ENCODE measurements around the gene NRXN3.

Gene NRXN3

GRCh38 chr14:79629411-79630287, 1459.5 kb downstream of the NRXN3 start:
- no peak for DNase-seq

GRCh38 chr14:79630288-79630960, 1460.3 kb downstream of the NRXN3 start:
- no peak for DNase-seq

DNA sequence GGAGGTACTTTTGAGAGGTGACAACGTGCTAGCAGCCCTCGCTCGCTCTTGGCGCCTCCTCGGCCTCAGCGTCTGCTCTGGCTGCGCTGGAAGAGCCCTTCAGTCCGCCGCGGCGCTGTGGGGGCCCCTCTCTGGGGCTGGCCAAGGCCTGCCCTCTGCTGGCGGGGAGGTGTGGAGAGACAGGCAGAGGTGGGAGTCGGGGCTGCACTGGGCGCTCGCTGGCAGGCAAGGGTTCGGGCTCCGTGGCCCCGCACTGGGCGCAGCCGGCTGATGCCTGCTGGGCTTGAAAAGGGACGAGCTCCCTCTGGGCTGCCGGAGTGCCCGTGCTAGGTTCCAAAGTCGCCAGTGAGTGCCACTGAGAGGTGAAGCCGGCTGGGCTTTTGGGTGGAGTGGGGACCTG, 1461.1 kb downstream of the NRXN3 start:
- no peak for DNase-seq

- no peak for DNase-seq
These were observed 1468.6 kb downstream of the NRXN3 start for GRCh38 chr14:79638672-79639266.

DNA sequence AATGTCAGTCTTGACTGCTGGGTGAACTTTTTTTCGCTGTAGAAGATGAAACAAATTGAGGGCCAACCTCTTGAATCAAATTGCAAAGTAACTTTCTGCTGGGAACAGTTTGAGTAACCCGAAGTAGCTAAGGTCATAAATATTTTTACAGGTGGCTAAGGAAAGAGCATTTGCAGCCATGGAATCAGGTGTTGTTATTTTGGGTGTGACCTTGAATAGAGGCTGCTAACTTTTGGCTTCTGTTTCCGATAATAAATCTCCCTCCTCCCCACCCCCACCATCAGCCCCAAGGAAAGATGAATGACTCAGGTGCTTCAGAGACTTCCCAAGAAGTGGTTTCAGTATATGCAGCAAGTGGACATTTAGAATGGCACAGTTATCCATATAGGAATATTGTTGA, 1469.4 kb downstream of the NRXN3 start:
- DNase-seq, result no peak

DNA sequence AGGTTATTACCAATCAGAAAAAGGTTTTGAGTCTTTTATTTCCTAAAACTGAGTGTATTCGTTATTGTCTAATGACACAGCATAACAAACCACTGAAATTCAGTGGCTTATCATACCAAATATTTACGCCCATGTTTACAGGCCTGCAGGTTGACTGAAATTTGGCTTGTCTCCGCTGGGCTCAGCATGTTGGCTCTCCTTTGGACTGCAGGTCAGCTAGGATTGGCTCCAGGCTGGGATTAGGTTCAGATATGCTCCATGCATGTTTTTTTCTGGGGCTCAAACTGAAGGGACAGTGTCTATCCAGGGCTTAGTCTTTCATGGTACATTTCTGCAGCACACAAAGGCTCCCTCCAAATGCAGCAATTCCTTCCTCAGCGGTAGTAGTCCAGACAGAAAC, 1471.2 kb downstream of the NRXN3 start:
- no peak for DNase-seq

- no peak for DNase-seq
These were observed 1473.0 kb downstream of the NRXN3 start for GRCh38 chr14:79643132-79643531.

- DNase-seq, result no peak
These were observed 1475.7 kb downstream of the NRXN3 start for GRCh38 chr14:79645753-79646362.

GRCh38 chr14:79649856-79650255, 1479.7 kb downstream of the NRXN3 start:
- no peak for DNase-seq

DNA sequence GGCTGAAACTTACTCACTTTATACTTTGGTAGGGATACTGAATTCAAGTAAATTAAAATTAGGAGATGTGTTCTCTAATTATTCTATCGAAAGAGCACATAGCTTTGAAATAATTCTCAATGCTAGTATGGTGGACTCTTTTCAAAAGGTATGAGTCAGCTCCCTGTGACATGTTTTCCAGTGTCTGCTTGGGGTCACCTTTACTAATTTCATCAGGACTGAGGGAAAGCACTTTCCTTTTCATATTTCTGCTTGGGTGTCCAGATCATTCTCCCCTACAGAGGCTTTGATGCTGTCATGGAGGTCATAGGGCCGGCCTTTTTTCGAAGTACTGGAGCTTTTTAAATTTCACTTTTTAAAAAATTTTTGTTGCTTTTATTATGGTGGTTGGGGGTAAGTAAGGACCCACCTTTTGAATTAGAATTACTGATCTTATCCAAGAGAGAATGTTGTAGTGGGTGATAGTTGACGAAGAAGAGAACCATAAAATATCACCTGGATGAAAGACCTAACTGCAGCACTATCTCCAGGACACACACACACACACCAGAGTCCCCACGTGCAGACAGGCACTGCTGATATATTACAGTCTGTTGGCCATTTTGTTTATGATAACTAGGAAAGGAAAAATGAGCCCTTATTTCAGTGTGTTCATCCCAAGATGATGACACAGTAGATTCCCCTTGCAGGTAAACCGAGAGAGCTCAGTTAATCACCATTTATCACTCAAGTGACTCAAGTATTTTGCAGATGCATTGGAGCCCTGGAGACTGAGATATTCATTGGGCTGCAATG, 1482.5 kb downstream of the NRXN3 start:
- no peak for DNase-seq

- no peak for DNase-seq
These were observed 1485.9 kb downstream of the NRXN3 start for GRCh38 chr14:79656056-79656455.

DNA sequence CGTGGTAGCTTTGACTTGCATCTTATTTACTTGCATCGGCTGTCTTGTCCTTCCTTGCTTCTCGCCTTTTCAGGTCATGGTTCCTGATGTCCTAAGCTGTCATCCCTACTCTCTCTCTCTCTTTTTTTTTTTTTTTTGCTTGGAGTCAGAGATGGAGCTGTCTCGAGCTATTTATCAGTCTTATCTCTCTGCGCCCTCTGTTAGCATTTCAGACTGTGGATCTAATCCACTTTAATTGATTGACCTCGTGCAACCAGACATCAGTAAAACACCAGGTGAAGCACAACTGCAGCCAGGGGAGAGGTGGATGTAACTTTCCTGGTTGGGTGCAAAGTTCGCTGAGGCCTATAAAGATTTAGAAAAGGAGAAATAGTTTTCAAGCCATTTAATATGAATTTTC, 1486.3 kb downstream of the NRXN3 start:
- no peak for DNase-seq

DNA sequence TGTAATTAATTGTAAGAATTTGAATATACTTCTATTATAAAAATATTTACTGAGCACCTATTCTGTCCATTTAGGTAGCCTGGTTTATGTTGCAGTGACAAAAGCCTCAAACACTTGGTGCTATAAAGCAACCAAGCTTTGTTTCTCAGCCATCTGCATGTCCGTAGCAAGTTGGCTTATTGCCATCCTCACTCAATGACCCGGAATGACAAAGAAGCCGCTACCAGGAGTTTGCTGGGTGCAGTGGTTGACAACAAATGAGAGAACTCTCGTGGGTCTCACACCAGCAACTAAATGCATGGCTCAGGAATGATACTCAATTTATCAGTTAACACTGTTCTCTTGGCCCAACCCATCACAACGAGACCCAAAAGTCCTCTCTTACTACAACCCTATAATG, 1488.0 kb downstream of the NRXN3 start:
- DNase-seq, result no peak

GRCh38 chr14:79658769-79659168, 1488.6 kb downstream of the NRXN3 start:
- DNase-seq, result no peak

DNA sequence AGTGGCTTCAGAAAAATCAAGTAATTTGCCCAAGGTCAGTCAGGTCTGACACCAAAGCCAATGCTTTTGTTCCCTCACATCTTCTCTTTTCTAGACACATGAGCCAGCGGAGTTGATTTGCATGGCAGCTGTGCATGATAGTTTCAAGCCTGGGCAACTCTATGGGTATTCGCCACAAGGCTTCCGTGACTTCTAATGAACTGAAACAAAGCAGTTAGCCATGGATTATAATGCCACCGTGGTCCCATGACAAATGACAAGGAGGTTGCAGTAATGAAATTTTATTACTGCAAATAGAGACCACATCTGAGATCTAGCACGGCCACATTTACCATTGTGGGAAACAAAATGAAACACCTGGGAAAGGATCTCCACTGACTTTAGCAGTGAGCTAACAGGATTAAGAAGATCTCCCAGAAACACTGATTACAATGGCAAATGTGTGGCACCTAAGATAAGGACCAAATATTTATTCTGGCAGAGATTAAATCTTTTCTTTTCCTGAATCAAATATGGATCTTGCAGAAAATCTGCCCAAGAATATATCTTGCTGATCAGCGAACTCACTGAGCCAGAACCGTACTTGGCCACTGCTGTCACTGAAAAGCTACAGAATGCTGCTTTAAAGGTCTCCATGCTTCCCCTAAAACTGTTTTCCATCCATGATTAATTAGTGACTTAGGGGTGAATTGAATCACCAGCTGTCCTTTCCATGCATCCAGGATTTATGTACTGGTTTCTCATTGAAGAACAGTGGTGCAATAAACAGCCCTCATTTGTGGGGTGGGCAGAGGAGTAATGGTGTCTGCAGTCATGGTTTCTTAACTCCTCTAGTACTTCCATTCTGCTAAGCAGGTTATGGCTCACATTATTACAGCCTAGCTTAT, 1490.1 kb downstream of the NRXN3 start:
- no peak for DNase-seq

DNA sequence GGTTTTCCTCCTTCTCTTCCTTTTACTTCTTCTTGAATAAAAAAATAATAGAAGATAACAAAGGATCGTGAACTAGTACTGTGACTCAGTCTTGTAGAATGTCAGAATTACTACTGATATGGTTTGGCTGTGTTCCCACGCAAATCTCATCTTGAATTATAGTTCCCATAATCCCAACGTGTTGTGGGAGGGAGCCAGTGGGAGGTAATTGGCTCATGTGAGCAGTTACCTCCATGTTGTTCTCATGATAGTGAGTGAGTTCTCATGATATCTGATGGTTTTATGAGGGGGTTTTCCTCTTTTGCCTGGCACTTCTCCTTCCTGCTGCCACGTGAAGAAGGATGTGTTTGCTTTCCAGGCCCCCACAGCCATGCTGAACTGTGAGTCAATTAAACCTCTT, 1491.6 kb downstream of the NRXN3 start:
- DNase-seq, result no peak

DNA sequence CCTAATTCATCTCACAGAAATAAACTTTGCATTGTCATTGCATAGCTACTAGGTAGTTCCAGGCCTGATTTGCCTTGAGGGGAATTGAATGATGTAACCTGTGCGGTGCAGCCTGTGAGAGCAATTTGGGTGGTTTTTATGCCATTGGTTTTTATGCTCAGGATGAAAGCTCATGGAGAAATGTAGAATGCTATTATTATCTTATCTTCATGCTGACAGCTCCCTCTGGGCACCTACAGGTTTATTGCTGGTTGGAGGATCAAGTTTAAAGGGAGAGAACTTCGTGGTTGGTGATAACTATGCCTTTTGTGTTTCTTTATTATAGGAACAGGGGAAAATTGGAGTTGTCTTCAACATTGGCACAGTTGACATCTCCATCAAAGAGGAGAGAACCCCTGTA, 1493.3 kb downstream of the NRXN3 start:
- no peak for DNase-seq

DNA sequence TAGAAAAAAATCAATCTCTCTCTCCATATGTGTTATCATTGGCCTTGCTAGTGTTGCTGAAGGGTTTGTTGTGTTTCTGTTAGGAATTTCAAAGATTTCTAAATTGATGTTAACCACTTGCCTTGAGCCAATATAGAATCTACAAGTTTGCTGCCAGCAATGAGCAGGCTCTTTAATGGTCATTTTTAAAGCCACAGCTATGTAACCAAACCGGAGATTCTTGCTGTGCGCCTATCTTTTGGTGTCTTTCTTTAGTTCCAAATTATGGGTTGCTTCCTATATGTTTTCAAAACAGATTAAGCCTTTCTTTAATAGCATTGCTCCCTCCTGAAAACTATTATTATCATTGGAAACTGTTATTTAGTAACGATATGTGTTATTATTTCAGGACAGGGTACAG, 1495.4 kb downstream of the NRXN3 start:
- DNase-seq, result no peak

GRCh38 chr14:79668951-79669350, 1498.8 kb downstream of the NRXN3 start:
- no peak for DNase-seq

DNA sequence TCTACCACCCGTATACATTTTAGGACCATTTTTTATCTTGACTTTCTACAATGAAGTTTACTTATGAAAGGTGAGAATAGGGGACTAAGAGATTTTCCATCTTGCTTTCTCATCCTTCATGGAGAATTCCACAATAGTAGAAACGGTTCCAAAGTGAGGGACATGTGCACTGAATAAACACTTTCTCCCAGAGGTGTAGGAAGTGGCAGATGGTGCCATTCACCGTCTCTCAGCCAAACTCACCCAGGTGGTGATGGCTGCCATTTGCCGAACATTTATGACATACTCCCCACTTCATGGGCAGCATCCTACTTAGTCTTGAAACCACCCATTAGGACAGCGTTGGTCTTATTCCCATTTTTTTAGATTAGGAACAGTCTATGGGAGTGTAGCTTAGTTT, 1500.6 kb downstream of the NRXN3 start:
- no peak for DNase-seq

DNA sequence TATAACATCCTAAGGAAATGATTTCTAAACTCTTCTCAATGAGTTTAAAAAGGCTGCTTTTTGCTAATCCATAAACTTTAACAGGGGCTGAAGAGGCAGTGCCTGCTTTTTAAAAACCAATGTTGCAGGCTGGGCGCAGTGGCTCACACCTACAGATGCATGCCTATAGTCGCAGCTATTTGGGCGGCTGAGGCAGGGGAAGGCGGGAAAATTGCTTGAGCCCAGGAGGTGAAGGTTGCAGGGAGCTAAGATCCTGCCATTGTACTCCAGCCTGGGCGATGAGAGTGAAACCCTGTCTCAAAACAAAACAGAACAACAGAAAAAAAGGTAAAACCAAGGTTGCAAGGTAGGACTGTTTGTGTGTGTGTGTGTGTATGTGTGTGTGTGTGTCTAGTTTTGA, 1509.9 kb downstream of the NRXN3 start:
- no peak for DNase-seq

DNA sequence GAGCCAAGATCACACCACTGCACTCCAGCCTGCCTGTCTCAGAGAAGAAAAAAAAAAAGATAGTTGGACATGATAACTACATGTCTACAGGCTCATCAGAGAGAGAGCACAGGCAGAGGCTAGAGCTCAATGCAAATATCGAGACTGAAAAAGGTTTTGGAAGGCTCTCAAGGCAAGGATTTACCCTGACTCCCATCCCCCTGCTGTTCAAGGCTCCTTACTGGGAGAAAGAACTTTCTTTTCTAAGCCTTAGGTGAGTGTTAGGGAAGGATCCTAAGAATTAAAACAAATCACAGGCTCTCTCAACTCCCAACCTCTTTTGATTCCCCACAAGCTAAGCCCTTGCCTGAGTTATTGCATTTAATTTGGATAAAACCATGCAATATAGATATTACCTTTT, 1516.0 kb downstream of the NRXN3 start:
- no peak for DNase-seq
